ENCODE measurements around the gene NFIA. TPM values are rescaled to one million over a fixed set of nuclear protein-coding genes. Genes with fewer than 3 reads are reported as not detected.

NFIA gene
- total and polyA plus RNA-seq, 9 of the 15 experiments (the other 6 are each of a cell fraction or from before 2014, with no cell fraction given) = 5.3 to 24.9 (median 9.8) TPM

DNA sequence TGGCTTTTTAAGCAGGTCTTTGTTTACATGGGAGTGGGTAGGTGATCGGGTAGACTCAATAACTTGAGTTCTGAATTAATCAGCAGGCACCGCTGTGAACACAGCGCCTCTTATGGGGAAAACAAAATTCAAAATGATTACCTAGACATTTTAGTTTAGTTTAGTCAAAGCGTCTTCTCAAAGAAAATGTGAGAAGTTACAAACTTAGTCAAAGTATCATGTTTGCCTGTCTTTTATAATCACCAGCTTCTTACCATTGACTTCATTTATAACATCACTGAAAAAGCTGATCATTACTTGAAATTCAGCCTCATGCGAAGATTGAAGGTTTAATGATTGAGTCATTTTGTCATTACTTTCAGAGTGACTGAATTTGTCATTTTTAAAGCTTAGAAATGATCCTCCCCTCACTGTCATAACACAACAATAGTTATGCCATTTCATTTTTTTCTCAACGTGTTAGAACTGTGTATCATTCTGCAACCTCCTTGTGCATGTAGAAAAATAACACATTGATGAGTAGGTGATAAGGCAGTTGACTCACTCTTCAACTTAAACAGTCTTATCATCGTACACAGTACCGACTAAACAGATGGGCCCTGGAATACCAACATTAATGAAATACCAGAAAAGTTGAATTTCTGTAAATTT, 188.5 kb downstream of the NFIA start (continued):
- TF ChIP-seq, protein P1, sequence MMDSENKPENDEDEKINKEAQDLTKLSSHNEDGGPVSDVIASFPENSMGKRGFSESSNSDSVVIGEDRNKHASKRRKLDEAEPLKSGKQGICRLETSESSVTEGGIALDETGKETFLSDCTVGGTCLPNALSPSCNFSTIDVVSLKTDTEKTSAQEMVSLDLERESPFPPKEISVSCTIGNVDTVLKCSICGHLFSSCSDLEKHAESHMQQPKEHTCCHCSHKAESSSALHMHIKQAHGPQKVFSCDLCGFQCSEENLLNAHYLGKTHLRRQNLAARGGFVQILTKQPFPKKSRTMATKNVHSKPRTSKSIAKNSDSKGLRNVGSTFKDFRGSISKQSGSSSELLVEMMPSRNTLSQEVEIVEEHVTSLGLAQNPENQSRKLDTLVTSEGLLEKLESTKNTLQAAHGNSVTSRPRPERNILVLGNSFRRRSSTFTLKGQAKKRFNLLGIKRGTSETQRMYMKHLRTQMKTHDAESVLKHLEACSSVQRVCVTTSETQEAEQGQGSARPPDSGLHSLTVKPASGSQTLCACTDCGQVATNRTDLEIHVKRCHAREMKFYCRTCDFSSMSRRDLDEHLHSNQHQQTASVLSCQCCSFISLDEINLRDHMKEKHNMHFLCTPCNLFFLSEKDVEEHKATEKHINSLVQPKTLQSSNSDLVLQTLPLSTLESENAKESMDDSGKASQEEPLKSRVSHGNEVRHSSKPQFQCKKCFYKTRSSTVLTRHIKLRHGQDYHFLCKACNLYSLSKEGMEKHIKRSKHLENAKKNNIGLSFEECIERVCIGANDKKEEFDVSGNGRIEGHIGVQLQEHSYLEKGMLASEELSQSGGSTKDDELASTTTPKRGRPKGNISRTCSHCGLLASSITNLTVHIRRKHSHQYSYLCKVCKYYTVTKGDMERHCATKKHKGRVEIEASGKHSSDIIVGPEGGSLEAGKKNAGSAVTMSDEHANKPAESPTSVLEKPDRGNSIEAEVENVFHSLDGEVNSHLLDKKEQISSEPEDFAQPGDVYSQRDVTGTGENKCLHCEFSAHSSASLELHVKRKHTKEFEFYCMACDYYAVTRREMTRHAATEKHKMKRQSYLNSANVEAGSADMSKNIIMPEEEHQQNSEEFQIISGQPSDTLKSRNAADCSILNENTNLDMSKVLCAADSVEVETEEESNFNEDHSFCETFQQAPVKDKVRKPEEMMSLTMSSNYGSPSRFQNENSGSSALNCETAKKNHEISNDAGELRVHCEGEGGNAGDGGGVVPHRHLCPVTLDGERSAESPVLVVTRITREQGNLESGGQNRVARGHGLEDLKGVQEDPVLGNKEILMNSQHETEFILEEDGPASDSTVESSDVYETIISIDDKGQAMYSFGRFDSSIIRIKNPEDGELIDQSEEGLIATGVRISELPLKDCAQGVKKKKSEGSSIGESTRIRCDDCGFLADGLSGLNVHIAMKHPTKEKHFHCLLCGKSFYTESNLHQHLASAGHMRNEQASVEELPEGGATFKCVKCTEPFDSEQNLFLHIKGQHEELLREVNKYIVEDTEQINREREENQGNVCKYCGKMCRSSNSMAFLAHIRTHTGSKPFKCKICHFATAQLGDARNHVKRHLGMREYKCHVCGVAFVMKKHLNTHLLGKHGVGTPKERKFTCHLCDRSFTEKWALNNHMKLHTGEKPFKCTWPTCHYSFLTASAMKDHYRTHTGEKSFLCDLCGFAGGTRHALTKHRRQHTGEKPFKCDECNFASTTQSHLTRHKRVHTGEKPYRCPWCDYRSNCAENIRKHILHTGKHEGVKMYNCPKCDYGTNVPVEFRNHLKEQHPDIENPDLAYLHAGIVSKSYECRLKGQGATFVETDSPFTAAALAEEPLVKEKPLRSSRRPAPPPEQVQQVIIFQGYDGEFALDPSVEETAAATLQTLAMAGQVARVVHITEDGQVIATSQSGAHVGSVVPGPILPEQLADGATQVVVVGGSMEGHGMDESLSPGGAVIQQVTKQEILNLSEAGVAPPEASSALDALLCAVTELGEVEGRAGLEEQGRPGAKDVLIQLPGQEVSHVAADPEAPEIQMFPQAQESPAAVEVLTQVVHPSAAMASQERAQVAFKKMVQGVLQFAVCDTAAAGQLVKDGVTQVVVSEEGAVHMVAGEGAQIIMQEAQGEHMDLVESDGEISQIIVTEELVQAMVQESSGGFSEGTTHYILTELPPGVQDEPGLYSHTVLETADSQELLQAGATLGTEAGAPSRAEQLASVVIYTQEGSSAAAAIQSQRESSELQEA (IDR thresholded peaks at IDR 0.05; ENCODE audit: low read depth) = no peak
- TF ChIP-seq POLR2A (conservative IDR thresholded peaks at IDR 0.05) = no peak
- TF ChIP-seq, protein P2, sequence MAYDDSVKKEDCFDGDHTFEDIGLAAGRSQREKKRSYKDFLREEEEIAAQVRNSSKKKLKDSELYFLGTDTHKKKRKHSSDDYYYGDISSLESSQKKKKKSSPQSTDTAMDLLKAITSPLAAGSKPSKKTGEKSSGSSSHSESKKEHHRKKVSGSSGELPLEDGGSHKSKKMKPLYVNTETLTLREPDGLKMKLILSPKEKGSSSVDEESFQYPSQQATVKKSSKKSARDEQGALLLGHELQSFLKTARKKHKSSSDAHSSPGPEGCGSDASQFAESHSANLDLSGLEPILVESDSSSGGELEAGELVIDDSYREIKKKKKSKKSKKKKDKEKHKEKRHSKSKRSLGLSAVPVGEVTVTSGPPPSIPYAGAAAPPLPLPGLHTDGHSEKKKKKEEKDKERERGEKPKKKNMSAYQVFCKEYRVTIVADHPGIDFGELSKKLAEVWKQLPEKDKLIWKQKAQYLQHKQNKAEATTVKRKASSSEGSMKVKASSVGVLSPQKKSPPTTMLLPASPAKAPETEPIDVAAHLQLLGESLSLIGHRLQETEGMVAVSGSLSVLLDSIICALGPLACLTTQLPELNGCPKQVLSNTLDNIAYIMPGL (CRISPR knock-in tag; IDR thresholded peaks at IDR 0.05) = no peak
- TF ChIP-seq, protein P3, sequence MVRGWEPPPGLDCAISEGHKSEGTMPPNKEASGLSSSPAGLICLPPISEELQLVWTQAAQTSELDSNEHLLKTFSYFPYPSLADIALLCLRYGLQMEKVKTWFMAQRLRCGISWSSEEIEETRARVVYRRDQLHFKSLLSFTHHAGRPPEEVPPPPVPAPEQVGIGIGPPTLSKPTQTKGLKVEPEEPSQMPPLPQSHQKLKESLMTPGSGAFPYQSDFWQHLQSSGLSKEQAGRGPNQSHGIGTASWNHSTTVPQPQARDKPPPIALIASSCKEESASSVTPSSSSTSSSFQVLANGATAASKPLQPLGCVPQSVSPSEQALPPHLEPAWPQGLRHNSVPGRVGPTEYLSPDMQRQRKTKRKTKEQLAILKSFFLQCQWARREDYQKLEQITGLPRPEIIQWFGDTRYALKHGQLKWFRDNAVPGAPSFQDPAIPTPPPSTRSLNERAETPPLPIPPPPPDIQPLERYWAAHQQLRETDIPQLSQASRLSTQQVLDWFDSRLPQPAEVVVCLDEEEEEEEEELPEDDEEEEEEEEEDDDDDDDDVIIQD (CRISPR knock-in tag; IDR thresholded peaks at IDR 0.05) = no peak
- no peak for TF ChIP-seq ZNF444 (CRISPR knock-in tag; IDR thresholded peaks at IDR 0.05)
- TF ChIP-seq, protein P4, sequence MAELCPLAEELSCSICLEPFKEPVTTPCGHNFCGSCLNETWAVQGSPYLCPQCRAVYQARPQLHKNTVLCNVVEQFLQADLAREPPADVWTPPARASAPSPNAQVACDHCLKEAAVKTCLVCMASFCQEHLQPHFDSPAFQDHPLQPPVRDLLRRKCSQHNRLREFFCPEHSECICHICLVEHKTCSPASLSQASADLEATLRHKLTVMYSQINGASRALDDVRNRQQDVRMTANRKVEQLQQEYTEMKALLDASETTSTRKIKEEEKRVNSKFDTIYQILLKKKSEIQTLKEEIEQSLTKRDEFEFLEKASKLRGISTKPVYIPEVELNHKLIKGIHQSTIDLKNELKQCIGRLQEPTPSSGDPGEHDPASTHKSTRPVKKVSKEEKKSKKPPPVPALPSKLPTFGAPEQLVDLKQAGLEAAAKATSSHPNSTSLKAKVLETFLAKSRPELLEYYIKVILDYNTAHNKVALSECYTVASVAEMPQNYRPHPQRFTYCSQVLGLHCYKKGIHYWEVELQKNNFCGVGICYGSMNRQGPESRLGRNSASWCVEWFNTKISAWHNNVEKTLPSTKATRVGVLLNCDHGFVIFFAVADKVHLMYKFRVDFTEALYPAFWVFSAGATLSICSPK (IDR thresholded peaks at IDR 0.05; ENCODE audit: borderline replicate concordance) = no peak
- TF ChIP-seq HNRNPUL1 (IDR thresholded peaks at IDR 0.05; ENCODE audit: low read length) = no peak
- no peak for TF ChIP-seq IFI16 (CRISPR knock-in tag; IDR thresholded peaks at IDR 0.05)
- TF ChIP-seq ZSCAN32 (CRISPR knock-in tag; IDR thresholded peaks at IDR 0.05) = no peak
- TF ChIP-seq, protein P5, sequence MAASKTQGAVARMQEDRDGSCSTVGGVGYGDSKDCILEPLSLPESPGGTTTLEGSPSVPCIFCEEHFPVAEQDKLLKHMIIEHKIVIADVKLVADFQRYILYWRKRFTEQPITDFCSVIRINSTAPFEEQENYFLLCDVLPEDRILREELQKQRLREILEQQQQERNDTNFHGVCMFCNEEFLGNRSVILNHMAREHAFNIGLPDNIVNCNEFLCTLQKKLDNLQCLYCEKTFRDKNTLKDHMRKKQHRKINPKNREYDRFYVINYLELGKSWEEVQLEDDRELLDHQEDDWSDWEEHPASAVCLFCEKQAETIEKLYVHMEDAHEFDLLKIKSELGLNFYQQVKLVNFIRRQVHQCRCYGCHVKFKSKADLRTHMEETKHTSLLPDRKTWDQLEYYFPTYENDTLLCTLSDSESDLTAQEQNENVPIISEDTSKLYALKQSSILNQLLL (CRISPR knock-in tag; IDR thresholded peaks at IDR 0.05; ENCODE audit: borderline replicate concordance) = no peak
- TF ChIP-seq, protein P6, sequence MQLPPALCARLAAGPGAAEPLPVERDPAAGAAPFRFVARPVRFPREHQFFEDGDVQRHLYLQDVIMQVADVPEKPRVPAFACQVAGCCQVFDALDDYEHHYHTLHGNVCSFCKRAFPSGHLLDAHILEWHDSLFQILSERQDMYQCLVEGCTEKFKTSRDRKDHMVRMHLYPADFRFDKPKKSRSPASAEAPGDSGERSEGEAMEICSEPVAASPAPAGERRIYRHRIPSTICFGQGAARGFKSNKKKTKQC (CRISPR knock-in tag; IDR thresholded peaks at IDR 0.05) = no peak
- no peak for TF ChIP-seq BHLHE40 (IDR thresholded peaks at IDR 0.05; ENCODE audit: low read length)
